ENCODE measurements around the gene PROX2.

DNA sequence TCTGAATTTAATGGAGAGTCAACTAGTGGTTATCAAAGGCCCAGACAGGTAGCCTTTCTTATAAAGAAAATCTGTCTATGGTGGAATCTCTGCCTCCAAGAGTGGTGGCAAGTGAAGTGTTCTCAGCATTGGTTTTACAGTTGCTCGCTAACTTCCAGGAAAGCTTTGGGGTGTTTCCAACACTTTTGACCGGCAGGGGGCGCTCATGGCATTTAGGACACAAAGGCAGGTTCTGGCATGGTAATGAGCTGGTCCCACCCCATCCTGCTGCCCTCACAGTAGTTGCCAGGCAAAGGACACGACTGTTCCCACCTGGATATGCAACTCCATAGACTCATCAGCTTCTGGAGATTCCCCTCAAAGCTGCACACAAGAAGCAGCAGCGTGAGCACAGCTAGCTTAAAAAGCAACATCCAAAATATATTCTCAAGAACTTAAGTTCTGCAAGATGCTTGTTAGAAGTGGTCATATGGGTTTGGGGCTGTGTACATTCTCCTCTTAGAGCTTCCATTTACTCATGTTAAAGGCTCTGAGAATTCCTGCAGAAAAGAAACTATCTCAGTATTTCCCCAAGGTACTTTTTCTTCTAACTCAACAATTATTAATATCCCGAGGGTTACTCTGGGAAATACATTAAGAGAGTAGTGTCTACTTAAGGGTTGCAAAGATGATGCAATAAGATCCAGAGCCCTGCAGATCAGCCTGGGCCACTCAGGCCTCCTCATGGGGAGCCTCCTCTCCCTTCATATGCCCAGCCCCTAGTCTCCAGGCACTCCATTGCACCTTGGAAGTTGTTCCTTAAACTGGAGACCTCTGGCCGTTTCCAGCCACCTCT lies 14.8 kb downstream of the PROX2 start:
- TF ChIP-seq, protein P1, sequence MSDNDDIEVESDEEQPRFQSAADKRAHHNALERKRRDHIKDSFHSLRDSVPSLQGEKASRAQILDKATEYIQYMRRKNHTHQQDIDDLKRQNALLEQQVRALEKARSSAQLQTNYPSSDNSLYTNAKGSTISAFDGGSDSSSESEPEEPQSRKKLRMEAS (IDR thresholded peaks at IDR 0.05; ENCODE audit: insufficient read depth, insufficient read length), result no peak
- TF ChIP-seq POLR2A (IDR thresholded peaks at IDR 0.05; ENCODE audit: low read depth, low read length) (no peak), MYC (IDR thresholded peaks at IDR 0.05; ENCODE audit: low read depth, low read length) (no peak), POLR2AphosphoS5 (IDR thresholded peaks at IDR 0.05; ENCODE audit: insufficient read depth, low read depth, low read length) (no peak), JUN (IDR thresholded peaks at IDR 0.05; ENCODE audit: borderline replicate concordance, insufficient read depth, insufficient read length, low read depth) (no peak), EZH2 (IDR thresholded peaks at IDR 0.05; ENCODE audit: borderline replicate concordance, low read depth, low read length, severe bottlenecking) (no peak)
- TF ChIP-seq, protein P2, sequence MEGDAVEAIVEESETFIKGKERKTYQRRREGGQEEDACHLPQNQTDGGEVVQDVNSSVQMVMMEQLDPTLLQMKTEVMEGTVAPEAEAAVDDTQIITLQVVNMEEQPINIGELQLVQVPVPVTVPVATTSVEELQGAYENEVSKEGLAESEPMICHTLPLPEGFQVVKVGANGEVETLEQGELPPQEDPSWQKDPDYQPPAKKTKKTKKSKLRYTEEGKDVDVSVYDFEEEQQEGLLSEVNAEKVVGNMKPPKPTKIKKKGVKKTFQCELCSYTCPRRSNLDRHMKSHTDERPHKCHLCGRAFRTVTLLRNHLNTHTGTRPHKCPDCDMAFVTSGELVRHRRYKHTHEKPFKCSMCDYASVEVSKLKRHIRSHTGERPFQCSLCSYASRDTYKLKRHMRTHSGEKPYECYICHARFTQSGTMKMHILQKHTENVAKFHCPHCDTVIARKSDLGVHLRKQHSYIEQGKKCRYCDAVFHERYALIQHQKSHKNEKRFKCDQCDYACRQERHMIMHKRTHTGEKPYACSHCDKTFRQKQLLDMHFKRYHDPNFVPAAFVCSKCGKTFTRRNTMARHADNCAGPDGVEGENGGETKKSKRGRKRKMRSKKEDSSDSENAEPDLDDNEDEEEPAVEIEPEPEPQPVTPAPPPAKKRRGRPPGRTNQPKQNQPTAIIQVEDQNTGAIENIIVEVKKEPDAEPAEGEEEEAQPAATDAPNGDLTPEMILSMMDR (IDR thresholded peaks at IDR 0.05; ENCODE audit: extremely low read depth in 1 of 2, insufficient read depth in 1 of 2, low read depth in 1 of 2, low read length in 2 of 2), result peak; percentile 85 to 86
